ENCODE results near the gene CMTM5. TPM values are rescaled to one million over a fixed set of nuclear protein-coding genes. Genes with fewer than 3 reads are reported as not detected.

The CMTM5 gene
- total RNA-seq, 1 experiment from 2014 or later: not detected

GRCh38 chr14:23352506-23353432 is 24.1 kb upstream of the CMTM5 start, which contains the start of gene SLC22A17:
SLC22A17 (minus strand) TSS chr14:23352887.
- TF ChIP-seq CTCF (IDR thresholded peaks at IDR 0.05; ENCODE audit: insufficient read depth in 1 of 2, low read depth in 1 of 2, low read length in 1 of 2, severe bottlenecking in 1 of 2, unreplicated experiment in 1 of 2): no peak
- Mint-ChIP-seq H3K4me1 (ENCODE audit: low read depth, unreplicated experiment) (peaks cover 6% of the 10 kb centered on the region), H3K4me3 (ENCODE audit: unreplicated experiment) (peak within 1 kb of the TSS; percentile 71), H3K9me3 (ENCODE audit: unreplicated experiment) (no peaks in the 10 kb centered on the region), H3K27me3 (ENCODE audit: insufficient read depth, unreplicated experiment) (peaks cover 17% of the 10 kb centered on the region), H3K27ac (ENCODE audit: unreplicated experiment) (no peak within 1 kb of the TSS), H3K36me3 (ENCODE audit: insufficient read depth, unreplicated experiment) (no peaks in the 10 kb centered on the region)
- H3K27me3 ChIP-seq (replicated peaks; ENCODE audit: control insufficient read depth, insufficient read depth, low read length): no peaks in the 10 kb centered on the region
- POLR2A ChIA-PET: interaction anchor here (0.6 to 1.1 kb wide), 4 partner anchors 26 to 115 kb away, joined by 3 to 8 read pairs (median 4); partner anchors contain the start of genes PABPN1 and RNF212B
- BruUV-seq (replicated peaks): no TSS peak
- intact Hi-C loops (cut with micrococcal nuclease; ENCODE audit: unreplicated experiment): loop anchor here (2.0 kb wide), 1 partner anchor 28 kb away; no protein-coding TSS in a partner anchor
- H3K4me3 ChIP-seq (ENCODE audit: low read depth, low read length): peak within 1 kb of the TSS; percentile 53
- H3K9me3 ChIP-seq: no peaks in the 10 kb centered on the region
- H3K4me1 ChIP-seq: 0 out of 2 replicates have a peak, but pooled peaks cover 3% of the 10 kb centered on the region
- no peaks in the 10 kb centered on the region for H3K36me3 ChIP-seq (ENCODE audit: control insufficient read depth, insufficient read depth, low read length)
- peak; percentile 67 to 73 for DNase-seq
- CTCF ChIA-PET: interaction anchor here (0.6 to 1.2 kb wide), 6 partner anchors 9 to 31 kb away, joined by 3 to 6 read pairs (median 3); partner anchors contain the start of gene PABPN1

- POLR2A ChIA-PET: no interaction called here
- DNase-seq: no peak
- Mint-ChIP-seq H3K36me3 (ENCODE audit: insufficient read depth, unreplicated experiment) (no peaks in the 10 kb centered on the region), H3K4me1 (ENCODE audit: low read depth, unreplicated experiment) (peaks cover 6% of the 10 kb centered on the region), H3K27ac (ENCODE audit: unreplicated experiment) (no peak overlapping the region), H3K9me3 (ENCODE audit: unreplicated experiment) (no peaks in the 10 kb centered on the region), H3K27me3 (ENCODE audit: insufficient read depth, unreplicated experiment) (peaks cover 17% of the 10 kb centered on the region), H3K4me3 (ENCODE audit: unreplicated experiment) (peak overlapping the region; percentile 71)
- no peaks in the 10 kb centered on the region for H3K36me3 ChIP-seq (ENCODE audit: control insufficient read depth, insufficient read depth, low read length)
- 0 out of 2 replicates have a peak overlapping the region, but pooled peaks have one; percentile 53 for H3K4me3 ChIP-seq (ENCODE audit: low read depth, low read length)
- CTCF ChIA-PET: interaction anchor here (0.6 to 1.2 kb wide), 3 partner anchors 19 to 32 kb away, joined by 3 to 6 read pairs (median 3); partner anchors contain the start of gene PABPN1
- no peaks in the 10 kb centered on the region for H3K27me3 ChIP-seq (replicated peaks; ENCODE audit: control insufficient read depth, insufficient read depth, low read length)
- intact Hi-C loops (cut with micrococcal nuclease; ENCODE audit: unreplicated experiment): loop anchor here (2.0 kb wide), 1 partner anchor 27 kb away; no protein-coding TSS in a partner anchor
- no peak for TF ChIP-seq CTCF (IDR thresholded peaks at IDR 0.05; ENCODE audit: insufficient read depth in 1 of 2, low read depth in 1 of 2, low read length in 1 of 2, severe bottlenecking in 1 of 2, unreplicated experiment in 1 of 2)
- 0 out of 2 replicates have a peak, but pooled peaks cover 3% of the 10 kb centered on the region for H3K4me1 ChIP-seq
- no peaks in the 10 kb centered on the region for H3K9me3 ChIP-seq
- BruUV-seq (replicated peaks): no TSS peak
Observed at GRCh38 chr14:23353433-23353780, 23.4 kb upstream of the CMTM5 start.

GRCh38 chr14:23354990-23355389 is 21.9 kb upstream of the CMTM5 start:
- ChIA-PET CTCF (no interaction called here), POLR2A (no interaction called here)

More at GRCh38 chr14:23354990-23355389, 21.9 kb upstream of the CMTM5 start:
- BruUV-seq (replicated peaks): no TSS peak
- H3K27ac Mint-ChIP-seq (ENCODE audit: unreplicated experiment): no peak overlapping the region
- Histone ChIP-seq H3K4me1 (0 out of 2 replicates have a peak, but pooled peaks cover 3% of the 10 kb centered on the region), H3K36me3 (ENCODE audit: control insufficient read depth, insufficient read depth, low read length) (no peaks in the 10 kb centered on the region), H3K9me3 (no peaks in the 10 kb centered on the region), H3K4me3 (ENCODE audit: low read depth, low read length) (no peak overlapping the region), H3K27me3 (replicated peaks; ENCODE audit: control insufficient read depth, insufficient read depth, low read length) (no peaks in the 10 kb centered on the region)
- H3K9me3 Mint-ChIP-seq (ENCODE audit: unreplicated experiment): no peaks in the 10 kb centered on the region
- peaks cover 17% of the 10 kb centered on the region for H3K27me3 Mint-ChIP-seq (ENCODE audit: insufficient read depth, unreplicated experiment)
- no peak for TF ChIP-seq CTCF (IDR thresholded peaks at IDR 0.05; ENCODE audit: insufficient read depth in 1 of 2, low read depth in 1 of 2, low read length in 1 of 2, severe bottlenecking in 1 of 2, unreplicated experiment in 1 of 2)
- no peaks in the 10 kb centered on the region for H3K36me3 Mint-ChIP-seq (ENCODE audit: insufficient read depth, unreplicated experiment)
- intact Hi-C loops (cut with micrococcal nuclease; ENCODE audit: unreplicated experiment): no loop called here
- no peak for DNase-seq
- peaks cover 6% of the 10 kb centered on the region for H3K4me1 Mint-ChIP-seq (ENCODE audit: low read depth, unreplicated experiment)
- H3K4me3 Mint-ChIP-seq (ENCODE audit: unreplicated experiment): no peak overlapping the region
